Measurements from ENCODE around the gene ACSL5. TPM values are rescaled to one million over a fixed set of nuclear protein-coding genes. Genes with fewer than 3 reads are reported as not detected.
"Not testable (repeated sequence)": the region's sequence is repeated elsewhere in the genome, so short reads cannot be mapped to it uniquely, and the experiment has no call there.

Gene ACSL5
- total and polyA plus RNA-seq, 10 of the 15 experiments (the other 5 are each of a cell fraction or from before 2014, with no cell fraction given) = 22.3 to 57.0 (median 46.4) TPM

DNA sequence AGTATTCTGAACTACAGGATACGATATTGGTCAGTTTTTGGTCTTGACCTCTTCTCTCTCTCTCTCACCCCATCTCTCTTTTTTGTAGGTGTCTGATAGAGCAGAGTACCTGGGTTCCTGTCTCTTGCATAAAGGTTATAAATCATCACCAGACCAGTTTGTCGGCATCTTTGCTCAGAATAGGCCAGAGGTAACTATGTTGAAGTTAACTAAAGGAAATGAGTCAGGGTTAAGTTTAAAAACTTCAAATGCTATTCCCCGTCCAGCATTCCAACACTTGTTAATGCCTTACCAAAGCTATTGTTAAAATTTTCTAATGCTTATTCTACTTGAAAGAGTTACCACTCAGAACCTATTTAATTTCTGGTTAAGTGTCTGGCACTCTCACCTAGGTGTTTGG, 30.7 kb downstream of the ACSL5 start:
- in situ Hi-C loops (cut with MboI) (no loop called here), intact Hi-C loops (cut with micrococcal nuclease; ENCODE audit: unreplicated experiment) (no loop called here)
- H3K9me3 ChIP-seq (replicated peaks; ENCODE audit: control insufficient read depth, insufficient read depth, low read length) = no peaks in the 10 kb centered on the region; the same call in 2 of the 3 replicates
- no peaks in the 10 kb centered on the region for H3K79me2 ChIP-seq (ENCODE audit: control insufficient read depth, insufficient read depth, low read length)
- H3K27me3 ChIP-seq (replicated peaks in 1 of 2; ENCODE audit: control insufficient read depth in 2 of 2, insufficient read depth in 2 of 2, low read length in 1 of 2) = no peaks in the 10 kb centered on the region
- no peak for TF ChIP-seq FOXM1 (IDR thresholded peaks at IDR 0.05; ENCODE audit: low read depth, low read length)
- H4K20me1 ChIP-seq (ENCODE audit: control insufficient read depth, insufficient read depth) = no peaks in the 10 kb centered on the region
- no peak overlapping the region for H3K4me3 ChIP-seq
- H3K27ac ChIP-seq (ENCODE audit: control insufficient read depth, insufficient read depth) = no peak overlapping the region
- peaks cover 4 to 11% of the 10 kb centered on the region in 2 experiments for H3K36me3 ChIP-seq (ENCODE audit: control insufficient read depth in 2 of 2, insufficient read depth in 2 of 2, low read length in 1 of 2)
- BruUV-seq (replicated peaks) = no TSS peak
- POLR2A ChIA-PET = interaction anchor here (1.3 kb wide), 1 partner anchor 30 kb away, joined by 3 read pairs; no protein-coding TSS in a partner anchor
- RAD21 ChIA-PET (ENCODE audit: unreplicated experiment) = no interaction called here
- H3K9ac ChIP-seq (ENCODE audit: control insufficient read depth, insufficient read depth, low read length) = no peak overlapping the region
- DNase-seq (ENCODE audit: low read depth, low spot score) (no peak), ATAC-seq (no peak), FAIRE-seq (peak; percentile 13)
- SMC1A ChIA-PET (ENCODE audit: uncharacterized antibody, unreplicated experiment) = interaction anchor here (1.6 kb wide), 1 partner anchor 10 kb away, joined by 3 read pairs; no protein-coding TSS in a partner anchor
- 98% methylated on average over 3 of the region's 3 CpGs for WGBS (ENCODE audit: insufficient coverage, insufficient replicate concordance, low lambda C conversion rate, missing lambda C conversion rate)
- no peak overlapping the region for H3K4me2 ChIP-seq (ENCODE audit: control insufficient read depth, insufficient read depth)
- H3K4me1 ChIP-seq (ENCODE audit: control insufficient read depth, insufficient read depth, low read length) = no peaks in the 10 kb centered on the region
- CTCF ChIA-PET = interaction anchor here (0.9 kb wide), 1 partner anchor 30 kb away, joined by 4 read pairs; no protein-coding TSS in a partner anchor
- no peak overlapping the region for H2AFZ ChIP-seq (ENCODE audit: control insufficient read depth, low read depth, low read length)

- H3K27ac ChIP-seq (ENCODE audit: control insufficient read depth, insufficient read depth); BruUV-seq (replicated peaks); CTCF ChIA-PET; H3K79me2 ChIP-seq (ENCODE audit: control insufficient read depth, insufficient read depth, low read length); H4K20me1 ChIP-seq (ENCODE audit: control insufficient read depth, insufficient read depth); SMC1A ChIA-PET (ENCODE audit: uncharacterized antibody, unreplicated experiment); H3K27me3 ChIP-seq (replicated peaks in 1 of 2; ENCODE audit: control insufficient read depth in 2 of 2, insufficient read depth in 2 of 2, low read length in 1 of 2); H3K9ac ChIP-seq (ENCODE audit: control insufficient read depth, insufficient read depth, low read length); H3K4me1 ChIP-seq (ENCODE audit: control insufficient read depth, insufficient read depth, low read length); RAD21 ChIA-PET (ENCODE audit: unreplicated experiment); POLR2A ChIA-PET; H3K9me3 ChIP-seq (replicated peaks; ENCODE audit: control insufficient read depth, insufficient read depth, low read length); H3K4me2 ChIP-seq (ENCODE audit: control insufficient read depth, insufficient read depth); H2AFZ ChIP-seq (ENCODE audit: control insufficient read depth, low read depth, low read length); H3K4me3 ChIP-seq; DNase-seq (ENCODE audit: low read depth, low spot score); intact Hi-C loops (cut with micrococcal nuclease; ENCODE audit: unreplicated experiment); FAIRE-seq; ATAC-seq; in situ Hi-C loops (cut with MboI): not testable (repeated sequence)
- WGBS (ENCODE audit: insufficient coverage, insufficient replicate concordance, low lambda C conversion rate, missing lambda C conversion rate) = 26% methylated on average over 2 of the region's 2 CpGs
- peaks cover 4 to 16% of the 10 kb centered on the region in 2 experiments for H3K36me3 ChIP-seq (ENCODE audit: control insufficient read depth in 2 of 2, insufficient read depth in 2 of 2, low read length in 1 of 2)
Observed at GRCh38 chr10:112406806-112407205, 32.9 kb downstream of the ACSL5 start.

Data from GM12878 (cell line).